AG04449 (cell line): Measurements from ENCODE around the gene ZCCHC14.

Source experiments
- CTCF ChIA-PET: fragments of 350-600 bp; formaldehyde crosslinking; extraction: SDS; loops from one replicate; lab custom pipeline; 2021; ENCODE audit warnings: antibody characterized with exemption; lab: Yijun Ruan, JAX
- POLR2A ChIA-PET: fragments of 400-600, 350-600 bp; formaldehyde crosslinking; extraction: SDS; loops from one replicate; lab custom pipeline; 2020; ENCODE audit warnings: antibody characterized with exemption, inconsistent platforms; lab: Yijun Ruan, JAX
- DNase-seq: peaks from one replicate; pipeline ENCODE4 v3.0.0-alpha.2; 2010; ENCODE audit warnings: low read depth, low spot score
- H3K4me3 ChIP-seq: 2 replicates; pipeline ENCODE4 v1.5.1; 2011; ENCODE audit warnings: low read depth, mild to moderate bottlenecking, control low read depth, low read length
- CTCF ChIP-seq: IDR thresholded peaks from one replicate; pipeline ENCODE4 v1.5.1; 2011; ENCODE audit warnings: mild to moderate bottlenecking, moderate library complexity, low read length, control low read depth, inconsistent platforms; ENCODE audit not compliant: insufficient read depth; ENCODE audit errors: missing control alignments

The ZCCHC14 gene

DNA sequence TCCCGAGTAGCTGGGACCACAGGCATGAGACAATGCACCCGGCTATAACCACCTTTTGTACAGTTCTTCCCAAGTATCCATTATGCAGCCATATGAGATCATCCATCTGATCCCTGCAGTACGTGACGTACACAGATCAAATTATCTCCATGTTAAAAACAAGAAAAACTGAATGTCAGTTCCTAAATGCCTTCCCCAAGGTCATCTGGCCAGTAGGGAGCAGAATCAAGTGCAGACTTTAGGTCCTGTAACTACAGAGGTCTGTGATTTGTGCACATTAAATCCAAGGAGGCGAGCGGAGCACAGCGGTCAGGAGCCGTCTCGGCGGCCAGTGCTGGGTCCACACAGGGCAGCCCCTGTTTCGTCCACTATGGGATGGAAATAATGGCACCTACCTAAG lies 23.7 kb downstream of the ZCCHC14 start:
- POLR2A ChIA-PET = no interaction called here
- no peak overlapping the region for H3K4me3 ChIP-seq
- no peak for DNase-seq
- CTCF ChIA-PET = no interaction called here
- no peak for TF ChIP-seq CTCF

- no peak for DNase-seq
- no peak overlapping the region for H3K4me3 ChIP-seq
- CTCF ChIA-PET = no interaction called here
- POLR2A ChIA-PET = no interaction called here
- TF ChIP-seq CTCF = no peak
Measured at GRCh38 chr16:87468550-87468949, 24.3 kb downstream of the ZCCHC14 start.

GRCh38 chr16:87466975-87467501 lies 25.8 kb downstream of the ZCCHC14 start:
- ChIA-PET POLR2A (no interaction called here), CTCF (no interaction called here)
- H3K4me3 ChIP-seq = no peak overlapping the region
- no peak for TF ChIP-seq CTCF
- no peak for DNase-seq

- CTCF ChIA-PET = interaction anchor here (1.0 to 1.6 kb wide), 2 partner anchors 51 to 170 kb away, joined by 4 read pairs; no protein-coding TSS in a partner anchor
- no peak overlapping the region for H3K4me3 ChIP-seq
- no peak for DNase-seq
- POLR2A ChIA-PET = interaction anchor here (1.5 to 2.0 kb wide), 2 partner anchors 9 to 116 kb away, joined by 4 read pairs; no protein-coding TSS in a partner anchor
- TF ChIP-seq CTCF = no peak
Measured at GRCh38 chr16:87465879-87466278, 26.9 kb downstream of the ZCCHC14 start.

DNA sequence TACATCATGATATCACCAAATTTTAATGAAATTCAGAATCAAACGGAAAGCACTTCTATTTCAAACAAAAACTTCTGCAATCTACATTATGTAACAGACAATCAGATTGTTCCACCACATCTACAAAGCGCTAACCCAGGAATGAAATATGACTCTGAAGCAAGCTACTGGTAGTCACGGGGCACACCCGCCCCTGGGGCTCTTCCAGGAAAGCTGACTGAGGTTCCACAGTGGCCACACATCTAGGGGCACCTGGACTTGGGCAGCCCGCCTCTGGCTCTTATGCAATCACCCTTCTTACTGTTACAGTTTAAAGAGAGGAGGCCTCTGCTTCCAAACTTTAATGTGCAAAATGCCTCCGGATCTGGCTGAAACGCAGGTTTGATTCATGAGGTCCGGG lies 27.5 kb downstream of the ZCCHC14 start:
- 0 out of 2 replicates have a peak overlapping the region, but pooled peaks have one; percentile 15 for H3K4me3 ChIP-seq
- DNase-seq = peak; percentile 40
- POLR2A ChIA-PET = interaction anchor here (1.2 to 2.0 kb wide), 3 partner anchors 8 to 117 kb away, joined by 3 to 4 read pairs (median 4); no protein-coding TSS in a partner anchor
- TF ChIP-seq CTCF = no peak
- CTCF ChIA-PET = interaction anchor here (0.8 to 1.6 kb wide), 5 partner anchors 9 to 171 kb away, joined by 3 to 4 read pairs (median 3); no protein-coding TSS in a partner anchor

DNA sequence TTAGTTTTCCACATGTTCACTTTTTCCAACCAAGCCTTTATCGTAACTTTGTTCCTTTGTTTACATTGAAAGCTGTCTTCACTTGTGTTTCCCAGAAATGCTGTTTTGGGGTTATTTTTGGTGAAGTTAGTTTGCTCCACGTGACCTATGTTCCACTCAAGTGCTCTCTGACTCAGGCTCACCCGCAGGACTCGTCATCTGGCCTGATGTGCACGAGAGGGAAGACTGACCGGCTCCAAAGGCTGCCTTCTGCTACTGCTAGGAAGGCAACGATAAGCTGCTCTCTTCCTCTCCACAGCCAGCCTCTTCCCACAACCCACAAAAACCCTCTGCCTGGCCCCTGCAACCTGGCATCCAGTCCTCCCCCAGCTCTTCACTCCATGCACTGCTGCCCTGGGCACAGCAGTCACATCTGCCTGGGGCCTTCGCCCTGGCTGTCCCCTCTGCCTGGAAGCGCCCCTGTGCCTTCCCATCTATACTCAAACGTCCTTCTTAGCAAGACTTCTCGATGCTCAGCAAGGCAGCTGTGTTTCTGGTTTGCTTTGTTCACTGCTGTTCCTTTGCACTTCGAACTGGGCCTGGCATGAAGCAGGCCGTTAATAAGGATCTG lies 28.0 kb downstream of the ZCCHC14 start:
- peak overlapping the region; percentile 26 for H3K4me3 ChIP-seq
- ChIA-PET CTCF (interaction anchor here (0.8 to 1.6 kb wide), 5 partner anchors 10 to 49 kb away, joined by 3 to 4 read pairs (median 3); no protein-coding TSS in a partner anchor), POLR2A (interaction anchor here (1.2 to 2.0 kb wide), 3 partner anchors 8 to 117 kb away, joined by 3 to 4 read pairs (median 4); no protein-coding TSS in a partner anchor)
- no peak for TF ChIP-seq CTCF
- peak; percentile 59 for DNase-seq
